ENCODE results near the gene MCCC1. TPM values are rescaled to one million over a fixed set of nuclear protein-coding genes. Genes with fewer than 3 reads are reported as not detected.

Gene MCCC1
- total and polyA plus RNA-seq, 2 donors (not counting 1 experiment from before 2014, with no cell fraction given), result 12.9 to 36.3 TPM

DNA sequence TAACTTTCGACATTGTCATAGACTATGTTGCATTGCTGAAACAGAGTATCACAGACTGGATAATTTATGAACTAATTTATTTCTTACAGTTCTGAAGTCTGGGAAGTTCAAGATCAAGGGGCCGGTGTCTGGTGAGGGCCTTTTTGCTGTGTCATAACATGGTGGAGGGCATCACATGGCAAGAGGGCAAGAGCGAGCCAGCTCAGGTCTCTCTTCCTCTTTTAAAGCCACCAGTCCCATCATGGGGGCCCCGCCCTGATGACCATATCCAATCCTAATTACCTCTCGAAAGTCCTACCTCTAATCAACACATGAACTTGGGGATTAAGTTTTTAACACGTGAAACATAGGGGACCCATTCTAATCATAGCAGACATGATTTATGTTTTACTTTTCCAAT, 85.4 kb downstream of the MCCC1 start:
- no peak overlapping the region for H3K4me2 ChIP-seq (replicated peaks; ENCODE audit: low read depth, low read length, poor library complexity, severe bottlenecking)
- intact Hi-C loops (cut with micrococcal nuclease), result no loop called here
- H3K27me3 ChIP-seq (replicated peaks in 1 of 4; ENCODE audit: control extremely low read depth in 1 of 4, control insufficient read depth in 3 of 4, insufficient read depth in 4 of 4, low read length in 3 of 4), result no peaks in the 10 kb centered on the region
- no peaks in the 10 kb centered on the region for H3K9me3 ChIP-seq (ENCODE audit: control extremely low read depth in 1 of 3, control insufficient read depth in 2 of 3, insufficient read depth in 1 of 3, low read length in 2 of 3)
- POLR2A ChIA-PET, result interaction anchor here (0.7 kb wide), 1 partner anchor 47 kb away, joined by 3 read pairs; no protein-coding TSS in a partner anchor
- no peak for TF ChIP-seq EZH2 (IDR thresholded peaks at IDR 0.05; ENCODE audit: borderline replicate concordance, insufficient read depth, low read depth, low read length, poor library complexity, severe bottlenecking)
- TF ChIP-seq, protein P1, sequence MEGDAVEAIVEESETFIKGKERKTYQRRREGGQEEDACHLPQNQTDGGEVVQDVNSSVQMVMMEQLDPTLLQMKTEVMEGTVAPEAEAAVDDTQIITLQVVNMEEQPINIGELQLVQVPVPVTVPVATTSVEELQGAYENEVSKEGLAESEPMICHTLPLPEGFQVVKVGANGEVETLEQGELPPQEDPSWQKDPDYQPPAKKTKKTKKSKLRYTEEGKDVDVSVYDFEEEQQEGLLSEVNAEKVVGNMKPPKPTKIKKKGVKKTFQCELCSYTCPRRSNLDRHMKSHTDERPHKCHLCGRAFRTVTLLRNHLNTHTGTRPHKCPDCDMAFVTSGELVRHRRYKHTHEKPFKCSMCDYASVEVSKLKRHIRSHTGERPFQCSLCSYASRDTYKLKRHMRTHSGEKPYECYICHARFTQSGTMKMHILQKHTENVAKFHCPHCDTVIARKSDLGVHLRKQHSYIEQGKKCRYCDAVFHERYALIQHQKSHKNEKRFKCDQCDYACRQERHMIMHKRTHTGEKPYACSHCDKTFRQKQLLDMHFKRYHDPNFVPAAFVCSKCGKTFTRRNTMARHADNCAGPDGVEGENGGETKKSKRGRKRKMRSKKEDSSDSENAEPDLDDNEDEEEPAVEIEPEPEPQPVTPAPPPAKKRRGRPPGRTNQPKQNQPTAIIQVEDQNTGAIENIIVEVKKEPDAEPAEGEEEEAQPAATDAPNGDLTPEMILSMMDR (IDR thresholded peaks at IDR 0.05), result no peak
- no peak overlapping the region for H3K4me3 ChIP-seq (ENCODE audit: control extremely low read depth in 1 of 5, extremely low read depth in 1 of 5, insufficient read depth in 1 of 5, low read depth in 2 of 5, low read length in 4 of 5)
- no peak overlapping the region for H3K27ac ChIP-seq (ENCODE audit: low read length in 2 of 2)
- H2AFZ ChIP-seq (ENCODE audit: insufficient read depth, low read depth, low read length, poor library complexity, severe bottlenecking), result no peak overlapping the region
- H3K9ac ChIP-seq (ENCODE audit: low read length), result no peak overlapping the region
- no peaks in the 10 kb centered on the region for H4K20me1 ChIP-seq (ENCODE audit: control insufficient read depth, insufficient read depth, low read length, poor library complexity, severe bottlenecking)
- H3K36me3 ChIP-seq (replicated peaks in 1 of 2; ENCODE audit: control extremely low read depth in 1 of 2, control insufficient read depth in 1 of 2, extremely low read depth in 1 of 2, insufficient read depth in 2 of 2, low read length in 1 of 2), result peaks cover 2 to 28% of the 10 kb centered on the region in 2 experiments
- H3K4me1 ChIP-seq (ENCODE audit: control insufficient read depth in 2 of 2, insufficient read depth in 2 of 2, low read length in 2 of 2), result no peaks in the 10 kb centered on the region
- Mint-ChIP-seq H3K4me3 (no peak overlapping the region), H3K27ac (no peak overlapping the region), H3K9me3 (ENCODE audit: insufficient read depth) (no peaks in the 10 kb centered on the region), H3K27me3 (no peaks in the 10 kb centered on the region), H3K4me1 (no peaks in the 10 kb centered on the region)
- DNase-seq (no peak), ATAC-seq (ENCODE audit: low read depth) (no peak)
- H3K79me2 ChIP-seq (ENCODE audit: control insufficient read depth, insufficient read depth, low read length), result no peaks in the 10 kb centered on the region
- WGBS (ENCODE audit: insufficient coverage), result 83% methylated on average over 2 of the region's 6 CpGs
- CTCF ChIA-PET, result no interaction called here

DNA sequence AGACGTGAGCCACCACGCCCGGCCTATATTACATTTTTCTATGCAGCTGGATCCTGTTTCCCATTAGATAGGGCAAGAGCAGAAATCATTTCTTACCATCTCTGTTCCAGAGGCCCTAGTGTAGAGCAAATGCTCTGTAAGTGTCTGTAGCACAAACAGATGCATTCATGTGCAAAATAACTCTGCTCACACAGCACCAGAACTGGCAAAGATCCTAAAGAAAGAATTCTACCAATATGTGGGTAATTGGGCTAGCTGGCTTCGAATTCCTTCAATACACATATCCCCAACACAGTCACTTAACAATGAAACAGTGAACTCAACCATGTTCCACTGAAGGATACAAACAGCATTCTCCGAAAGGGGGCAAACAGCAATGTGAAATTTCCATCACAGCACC, 86.2 kb downstream of the MCCC1 start:
- no peak overlapping the region for H3K4me3 ChIP-seq (ENCODE audit: control extremely low read depth in 1 of 5, extremely low read depth in 1 of 5, insufficient read depth in 1 of 5, low read depth in 2 of 5, low read length in 4 of 5)
- no peaks in the 10 kb centered on the region for H3K4me1 Mint-ChIP-seq
- intact Hi-C loops (cut with micrococcal nuclease), result no loop called here
- H3K4me2 ChIP-seq (replicated peaks; ENCODE audit: low read depth, low read length, poor library complexity, severe bottlenecking), result no peak overlapping the region
- CTCF ChIA-PET, result no interaction called here
- peaks cover 2 to 22% of the 10 kb centered on the region in 2 experiments for H3K36me3 ChIP-seq (replicated peaks in 1 of 2; ENCODE audit: control extremely low read depth in 1 of 2, control insufficient read depth in 1 of 2, extremely low read depth in 1 of 2, insufficient read depth in 2 of 2, low read length in 1 of 2)
- H3K9ac ChIP-seq (ENCODE audit: low read length), result no peak overlapping the region
- H3K4me3 Mint-ChIP-seq, result no peak overlapping the region
- ATAC-seq (ENCODE audit: low read depth) (no peak), DNase-seq (no peak)
- no peaks in the 10 kb centered on the region for H3K4me1 ChIP-seq (ENCODE audit: control insufficient read depth in 2 of 2, insufficient read depth in 2 of 2, low read length in 2 of 2)
- WGBS (ENCODE audit: insufficient coverage), result 92% methylated on average over 2 of the region's 5 CpGs
- H3K27ac Mint-ChIP-seq, result no peak overlapping the region
- H2AFZ ChIP-seq (ENCODE audit: insufficient read depth, low read depth, low read length, poor library complexity, severe bottlenecking), result no peak overlapping the region
- POLR2A ChIA-PET, result interaction anchor here (0.7 kb wide), 1 partner anchor 46 kb away, joined by 3 read pairs; no protein-coding TSS in a partner anchor
- H3K27me3 ChIP-seq (replicated peaks in 1 of 4; ENCODE audit: control extremely low read depth in 1 of 4, control insufficient read depth in 3 of 4, insufficient read depth in 4 of 4, low read length in 3 of 4), result no peaks in the 10 kb centered on the region
- H3K27ac ChIP-seq (ENCODE audit: low read length in 2 of 2), result no peak overlapping the region
- no peaks in the 10 kb centered on the region for H3K9me3 ChIP-seq (ENCODE audit: control extremely low read depth in 1 of 3, control insufficient read depth in 2 of 3, insufficient read depth in 1 of 3, low read length in 2 of 3)
- no peaks in the 10 kb centered on the region for H4K20me1 ChIP-seq (ENCODE audit: control insufficient read depth, insufficient read depth, low read length, poor library complexity, severe bottlenecking)
- no peaks in the 10 kb centered on the region for H3K9me3 Mint-ChIP-seq (ENCODE audit: insufficient read depth)
- no peaks in the 10 kb centered on the region for H3K79me2 ChIP-seq (ENCODE audit: control insufficient read depth, insufficient read depth, low read length)
- no peaks in the 10 kb centered on the region for H3K27me3 Mint-ChIP-seq
- TF ChIP-seq EZH2 (IDR thresholded peaks at IDR 0.05; ENCODE audit: borderline replicate concordance, insufficient read depth, low read depth, low read length, poor library complexity, severe bottlenecking), result no peak
- TF ChIP-seq, protein P1 (IDR thresholded peaks at IDR 0.05), result no peak
